GM03348 (cell line): ENCODE results near the gene ANKHD1.
A peak's percentile ranks its signal among the peaks of the same experiment; 100 is the strongest.

Experiments
- DNase-seq: peaks from one replicate; pipeline ENCODE4 v3.0.0; 2012; ENCODE audit warnings: low spot score

Gene ANKHD1

DNA sequence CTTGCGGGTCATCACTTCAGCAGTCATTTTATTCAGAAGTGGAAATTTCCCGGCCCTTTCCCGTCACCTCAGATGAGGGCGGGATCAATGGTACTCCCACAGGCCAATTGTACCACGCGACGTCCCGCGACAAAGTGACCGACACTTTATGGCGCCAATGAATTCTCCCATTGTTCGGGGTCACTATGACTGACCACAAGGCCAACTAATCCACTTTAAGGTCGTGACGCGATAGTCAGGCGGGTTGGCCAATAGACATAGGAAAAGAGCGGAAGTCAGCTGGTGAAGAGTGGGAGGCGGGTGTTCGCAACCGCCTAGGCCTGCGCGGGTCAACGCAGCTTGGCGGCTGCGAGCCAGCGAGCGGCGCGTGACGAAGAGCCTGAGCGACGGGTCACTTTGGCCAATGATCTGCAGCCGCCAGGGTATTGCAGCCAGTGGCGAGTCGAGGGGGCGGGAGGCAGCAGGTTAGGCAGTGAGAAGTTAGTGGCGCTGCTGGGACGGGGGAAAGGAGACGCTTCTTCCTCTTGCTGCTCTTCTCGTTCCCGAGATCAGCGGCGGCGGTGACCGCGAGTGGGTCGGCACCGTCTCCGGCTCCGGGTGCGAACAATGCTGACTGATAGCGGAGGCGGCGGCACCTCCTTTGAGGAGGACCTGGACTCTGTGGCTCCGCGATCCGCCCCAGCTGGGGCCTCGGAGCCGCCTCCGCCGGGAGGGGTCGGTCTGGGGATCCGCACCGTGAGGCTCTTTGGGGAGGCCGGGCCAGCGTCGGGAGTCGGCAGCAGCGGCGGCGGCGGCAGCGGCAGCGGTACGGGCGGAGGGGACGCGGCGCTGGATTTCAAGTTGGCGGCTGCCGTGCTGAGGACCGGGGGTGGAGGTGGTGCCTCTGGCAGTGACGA lies at the start of gene ANKHD1:
TSS of gene ANKHD1 (plus strand) at position 472 of the 896 bp plus-strand sequence. CDS start at position 607, 135 bp downstream.
- peak; percentile 97 for DNase-seq

DNA sequence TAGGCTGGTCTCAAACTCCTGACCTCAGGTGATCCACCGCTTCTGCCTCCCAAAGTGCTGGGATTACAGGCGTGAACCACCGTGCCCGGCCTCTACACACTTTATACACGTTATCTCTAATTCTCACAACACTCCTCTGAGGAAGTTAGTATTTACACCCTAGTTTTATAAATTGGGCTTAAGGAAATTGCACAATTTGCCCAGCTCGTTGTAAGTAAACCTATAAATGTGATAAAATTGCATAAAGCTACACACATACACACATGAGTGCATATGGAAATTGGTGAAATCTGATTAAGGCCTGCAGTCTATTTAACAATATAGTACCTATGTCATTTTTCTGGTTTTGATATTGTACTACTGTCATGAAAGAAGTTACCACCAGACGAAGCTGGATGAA lies 46.1 kb upstream of the ANKHD1 start:
- no peak for DNase-seq

GRCh38 chr5:140356853-140357725 lies 44.5 kb upstream of the ANKHD1 start:
- DNase-seq, result no peak

GRCh38 chr5:140357726-140358093 lies 43.9 kb upstream of the ANKHD1 start:
- peak; percentile 93 for DNase-seq

GRCh38 chr5:140358738-140359310 lies 42.8 kb upstream of the ANKHD1 start:
- DNase-seq, result peak; percentile 76

DNA sequence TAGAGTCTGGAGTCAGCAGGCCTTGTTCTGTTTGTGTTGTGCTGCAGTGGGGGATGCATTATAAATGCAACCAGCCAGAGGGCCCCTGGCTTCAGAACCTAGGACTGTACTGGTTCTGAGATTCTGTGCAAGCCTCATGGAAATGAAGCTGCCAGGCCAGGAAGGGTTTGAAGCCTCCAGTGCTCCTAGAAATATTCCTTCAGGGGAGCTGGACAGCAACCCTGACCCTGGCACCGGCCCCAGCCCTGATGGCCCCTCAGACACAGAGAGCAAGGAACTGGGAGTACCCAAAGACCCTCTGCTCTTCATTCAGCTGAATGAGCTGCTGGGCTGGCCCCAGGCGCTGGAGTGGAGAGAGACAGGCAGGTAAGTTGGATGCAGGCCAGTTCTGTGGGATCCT lies 41.5 kb upstream of the ANKHD1 start, which contains the start of gene SLC4A9:
TSS of gene SLC4A9 (plus strand) at position 94 of the 400 bp plus-strand sequence. CDS start at position 137, 43 bp downstream.
- no peak for DNase-seq

DNA sequence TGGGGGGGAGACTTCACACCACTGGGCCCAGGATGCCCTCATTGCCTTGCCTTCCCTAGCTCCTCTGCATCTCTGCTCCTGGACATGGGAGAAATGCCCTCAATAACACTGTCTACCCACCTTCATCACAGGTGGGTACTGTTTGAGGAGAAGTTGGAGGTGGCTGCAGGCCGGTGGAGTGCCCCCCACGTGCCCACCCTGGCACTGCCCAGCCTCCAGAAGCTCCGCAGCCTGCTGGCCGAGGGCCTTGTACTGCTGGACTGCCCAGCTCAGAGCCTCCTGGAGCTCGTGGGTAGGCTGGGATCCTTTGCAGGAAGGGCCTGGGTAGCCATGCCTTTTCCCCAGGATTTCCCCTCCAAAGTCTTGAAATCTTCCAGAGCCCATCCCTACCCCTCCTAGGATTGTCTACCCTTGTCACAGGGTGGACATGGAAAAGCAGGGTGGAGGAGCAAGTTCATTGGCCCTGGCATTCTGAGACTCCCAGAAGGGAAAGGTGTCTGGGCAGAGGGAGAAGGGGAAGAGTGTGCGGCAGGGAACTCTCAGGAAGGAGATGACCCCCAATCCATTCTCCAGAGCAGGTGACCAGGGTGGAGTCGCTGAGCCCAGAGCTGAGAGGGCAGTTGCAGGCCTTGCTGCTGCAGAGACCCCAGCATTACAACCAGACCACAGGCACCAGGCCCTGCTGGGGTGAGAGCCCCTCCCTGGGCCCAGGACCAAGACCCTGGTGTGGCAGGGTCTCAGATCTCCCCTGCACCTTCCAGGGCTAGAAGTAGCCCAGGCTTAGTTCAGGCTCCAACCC lies 40.8 kb upstream of the ANKHD1 start:
- DNase-seq, result no peak

GRCh38 chr5:140361901-140362300 lies 39.7 kb upstream of the ANKHD1 start:
- no peak for DNase-seq

DNA sequence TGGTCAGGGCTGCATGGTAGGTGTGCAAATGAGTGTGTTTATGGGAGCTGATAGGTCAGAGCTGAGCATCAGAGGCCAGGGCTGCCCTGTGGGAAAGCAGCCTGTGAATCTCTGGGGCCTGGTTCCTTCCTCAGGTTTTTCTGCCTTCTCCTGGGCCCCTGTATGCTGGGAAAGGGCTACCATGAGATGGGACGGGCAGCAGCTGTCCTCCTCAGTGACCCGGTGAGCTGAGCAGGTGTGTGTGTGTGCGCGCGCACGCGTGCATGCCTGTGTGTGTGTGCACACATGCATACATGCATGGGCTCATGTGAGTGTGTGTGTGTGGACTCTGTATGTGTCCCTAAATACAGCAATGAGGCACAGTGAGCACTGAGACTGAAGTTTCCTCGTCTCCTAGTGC lies 39.3 kb upstream of the ANKHD1 start:
- DNase-seq, result no peak

DNA sequence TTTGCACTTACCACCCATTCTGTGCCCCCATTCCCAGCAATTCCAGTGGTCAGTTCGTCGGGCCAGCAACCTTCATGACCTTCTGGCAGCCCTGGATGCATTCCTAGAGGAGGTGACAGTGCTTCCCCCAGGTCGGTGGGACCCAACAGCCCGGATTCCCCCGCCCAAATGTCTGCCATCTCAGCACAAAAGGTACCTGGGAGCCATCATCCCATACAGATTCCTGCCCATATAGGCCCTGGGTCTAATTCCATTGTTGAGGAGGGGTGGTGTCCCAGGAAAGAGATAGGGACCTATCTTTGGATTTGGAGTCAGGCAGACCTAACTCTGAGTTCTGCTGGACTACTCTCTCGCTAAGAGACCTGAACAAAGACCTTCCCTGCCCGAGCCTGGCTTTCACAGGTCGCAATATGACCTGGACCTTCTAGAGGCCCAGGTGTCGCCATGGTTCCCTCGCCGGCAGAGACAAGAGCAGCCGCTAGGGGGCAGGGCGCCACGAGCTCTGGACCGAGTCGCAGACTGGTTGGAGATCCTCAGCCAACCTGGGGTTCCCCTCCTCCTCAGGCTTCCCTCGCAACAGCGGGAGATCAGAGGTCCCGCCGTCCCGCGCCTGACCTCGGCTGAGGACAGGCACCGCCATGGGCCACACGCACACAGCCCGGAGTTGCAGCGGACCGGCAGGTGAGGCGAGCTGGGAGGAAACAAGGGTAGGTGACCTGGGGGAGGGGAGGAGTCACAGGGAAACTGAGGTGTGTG lies 38.6 kb upstream of the ANKHD1 start:
- peak; percentile 90 for DNase-seq

GRCh38 chr5:140363631-140364471 lies 37.8 kb upstream of the ANKHD1 start:
- DNase-seq, result no peak

DNA sequence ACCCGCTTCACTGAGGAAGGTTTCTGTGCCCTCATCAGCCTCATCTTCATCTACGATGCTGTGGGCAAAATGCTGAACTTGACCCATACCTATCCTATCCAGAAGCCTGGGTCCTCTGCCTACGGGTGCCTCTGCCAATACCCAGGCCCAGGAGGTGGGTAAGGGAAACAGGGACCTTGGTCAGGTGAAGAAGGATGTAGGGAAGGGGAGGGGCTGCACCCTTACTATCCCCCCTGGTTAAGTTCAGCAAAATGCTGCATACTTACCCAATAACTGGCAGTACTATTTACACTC lies 37.2 kb upstream of the ANKHD1 start:
- DNase-seq, result no peak

DNA sequence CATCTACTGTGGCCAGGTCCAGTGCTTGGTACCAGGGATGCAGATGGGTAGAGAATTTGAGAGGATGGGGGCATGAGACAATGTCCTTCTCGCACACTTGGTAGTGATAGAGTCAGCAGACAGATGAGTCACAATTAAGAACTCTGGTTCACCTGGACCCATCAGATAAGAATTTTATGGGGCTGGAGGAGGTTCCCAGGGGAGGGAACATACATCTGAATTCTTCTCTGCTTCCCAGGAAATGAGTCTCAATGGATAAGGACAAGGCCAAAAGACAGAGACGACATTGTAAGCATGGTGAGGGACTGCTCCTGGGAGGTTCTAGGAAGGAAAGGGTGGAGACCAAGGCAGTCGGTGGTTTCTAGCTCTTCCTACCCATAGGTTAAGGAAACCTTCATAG lies 36.4 kb upstream of the ANKHD1 start:
- no peak for DNase-seq

DNA sequence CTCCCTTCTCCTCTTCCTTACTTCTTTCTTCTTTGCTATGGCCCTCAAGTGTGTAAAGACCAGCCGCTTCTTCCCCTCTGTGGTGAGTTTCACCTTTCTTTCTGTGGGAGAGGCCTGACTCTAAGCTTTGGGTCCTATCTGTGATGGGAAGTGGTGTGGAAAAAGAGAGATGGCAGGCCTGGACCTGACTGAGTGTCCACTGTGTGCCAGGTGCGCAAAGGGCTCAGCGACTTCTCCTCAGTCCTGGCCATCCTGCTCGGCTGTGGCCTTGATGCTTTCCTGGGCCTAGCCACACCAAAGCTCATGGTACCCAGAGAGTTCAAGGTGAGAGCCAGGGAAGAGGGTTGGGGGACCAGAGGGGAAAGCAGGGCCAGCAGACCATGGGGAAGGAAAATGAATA lies 35.7 kb upstream of the ANKHD1 start:
- no peak for DNase-seq

DNA sequence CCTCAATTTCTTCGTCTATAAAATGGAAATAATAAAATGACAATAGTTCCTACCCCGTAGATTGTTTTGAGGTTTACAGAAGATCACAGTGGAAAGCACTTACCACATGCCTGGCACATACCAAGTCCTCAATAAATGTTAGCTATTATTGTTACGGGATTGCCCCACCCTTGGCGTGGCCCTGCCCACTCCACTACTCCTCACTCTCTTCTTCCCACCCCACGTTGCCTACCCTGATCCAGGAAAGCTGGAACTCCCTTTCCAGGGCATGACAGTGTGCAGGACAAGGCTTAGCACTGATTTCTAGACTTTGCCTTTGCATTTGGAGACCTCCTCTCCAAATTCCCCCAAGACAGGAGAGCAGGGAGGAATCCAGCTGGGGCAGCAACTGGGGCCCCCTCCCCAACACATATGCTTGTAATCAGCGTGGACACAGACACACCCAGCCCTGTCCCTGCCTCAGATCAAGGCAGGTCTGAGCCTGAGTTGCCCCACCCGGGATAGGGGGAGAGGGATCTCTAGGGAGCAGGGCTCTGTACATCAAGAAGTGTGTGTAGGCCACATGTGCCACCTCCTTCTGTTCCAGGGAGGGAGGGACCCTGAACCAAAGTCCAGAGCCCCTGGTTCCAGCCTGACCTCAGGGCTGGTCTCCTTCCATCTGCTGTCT lies 34.9 kb upstream of the ANKHD1 start:
- DNase-seq, result no peak

DNA sequence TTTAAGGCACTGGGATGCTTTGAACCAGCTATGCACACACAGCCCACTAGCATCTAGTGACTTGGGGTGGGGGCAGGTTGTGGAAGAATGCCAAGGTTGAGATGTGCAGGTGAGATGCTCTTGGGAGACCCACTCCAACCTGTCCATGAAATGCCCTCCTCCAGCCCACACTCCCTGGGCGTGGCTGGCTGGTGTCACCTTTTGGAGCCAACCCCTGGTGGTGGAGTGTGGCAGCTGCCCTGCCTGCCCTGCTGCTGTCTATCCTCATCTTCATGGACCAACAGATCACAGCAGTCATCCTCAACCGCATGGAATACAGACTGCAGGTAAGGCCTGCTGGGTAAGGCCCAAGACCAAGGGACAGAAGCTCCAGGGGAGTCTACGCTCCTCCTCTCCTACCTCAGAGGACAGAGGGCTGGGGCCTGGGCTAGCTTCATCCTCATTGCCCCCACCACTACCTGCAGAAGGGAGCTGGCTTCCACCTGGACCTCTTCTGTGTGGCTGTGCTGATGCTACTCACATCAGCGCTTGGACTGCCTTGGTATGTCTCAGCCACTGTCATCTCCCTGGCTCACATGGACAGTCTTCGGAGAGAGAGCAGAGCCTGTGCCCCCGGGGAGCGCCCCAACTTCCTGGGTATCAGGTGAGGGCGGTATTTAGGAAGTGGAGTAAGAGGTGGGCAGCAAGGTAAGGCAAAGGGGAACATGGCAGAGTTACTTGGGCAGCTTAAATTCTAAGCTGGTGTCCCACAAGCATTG lies 34.2 kb upstream of the ANKHD1 start:
- no peak for DNase-seq

GRCh38 chr5:140371356-140372151 lies 30.1 kb upstream of the ANKHD1 start:
- DNase-seq, result no peak

DNA sequence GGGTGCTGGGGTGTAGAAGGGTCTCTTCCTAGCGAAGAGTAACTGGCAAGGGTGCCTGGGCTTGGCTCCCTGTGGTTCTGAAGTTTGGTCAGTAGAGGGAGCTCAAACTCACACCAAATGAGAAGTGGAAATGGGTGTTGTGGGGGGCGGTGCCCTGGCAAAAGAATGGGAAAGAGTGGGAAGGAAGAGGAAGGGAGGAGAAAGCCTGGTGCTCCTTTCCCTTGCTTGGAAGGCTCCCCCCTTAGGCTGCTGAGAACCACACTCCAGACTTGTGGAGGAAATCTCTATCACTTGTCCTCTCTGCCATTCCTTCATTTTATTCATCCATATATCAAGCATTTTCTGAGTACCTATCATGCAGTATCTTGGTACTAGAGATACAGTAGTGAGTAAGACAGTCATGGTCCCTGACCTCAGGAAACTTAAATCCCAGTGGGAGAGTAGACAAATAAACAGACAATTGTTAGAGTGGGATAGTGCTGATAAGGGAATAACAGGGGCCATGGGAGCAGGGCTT lies 28.6 kb upstream of the ANKHD1 start:
- peak; percentile 89 for DNase-seq
